Erythroblast (primary cell): Measurements from ENCODE around the gene ITGB2.
A peak's percentile ranks its signal among the peaks of the same experiment; 100 is the strongest.
"Not testable (repeated sequence)": the region's sequence is repeated elsewhere in the genome, so short reads cannot be mapped to it uniquely, and the experiment has no call there.

Source experiments
- DNase-seq, 2 experiments: peaks; one replicate each; lab custom pipeline; 2025; lab: John Stamatoyannopoulos, UW
- GATA1 ChIP-seq: IDR thresholded peaks from 2 replicates; pipeline ENCODE4 v1.6.1; 2011; ENCODE audit warnings: low read depth, mild to moderate bottlenecking, control low read depth, low read length, moderate library complexity
- POLR2A ChIP-seq: IDR thresholded peaks from 2 replicates; pipeline ENCODE4 v1.6.1; 2011; ENCODE audit warnings: mild to moderate bottlenecking, low read length

Gene ITGB2

DNA sequence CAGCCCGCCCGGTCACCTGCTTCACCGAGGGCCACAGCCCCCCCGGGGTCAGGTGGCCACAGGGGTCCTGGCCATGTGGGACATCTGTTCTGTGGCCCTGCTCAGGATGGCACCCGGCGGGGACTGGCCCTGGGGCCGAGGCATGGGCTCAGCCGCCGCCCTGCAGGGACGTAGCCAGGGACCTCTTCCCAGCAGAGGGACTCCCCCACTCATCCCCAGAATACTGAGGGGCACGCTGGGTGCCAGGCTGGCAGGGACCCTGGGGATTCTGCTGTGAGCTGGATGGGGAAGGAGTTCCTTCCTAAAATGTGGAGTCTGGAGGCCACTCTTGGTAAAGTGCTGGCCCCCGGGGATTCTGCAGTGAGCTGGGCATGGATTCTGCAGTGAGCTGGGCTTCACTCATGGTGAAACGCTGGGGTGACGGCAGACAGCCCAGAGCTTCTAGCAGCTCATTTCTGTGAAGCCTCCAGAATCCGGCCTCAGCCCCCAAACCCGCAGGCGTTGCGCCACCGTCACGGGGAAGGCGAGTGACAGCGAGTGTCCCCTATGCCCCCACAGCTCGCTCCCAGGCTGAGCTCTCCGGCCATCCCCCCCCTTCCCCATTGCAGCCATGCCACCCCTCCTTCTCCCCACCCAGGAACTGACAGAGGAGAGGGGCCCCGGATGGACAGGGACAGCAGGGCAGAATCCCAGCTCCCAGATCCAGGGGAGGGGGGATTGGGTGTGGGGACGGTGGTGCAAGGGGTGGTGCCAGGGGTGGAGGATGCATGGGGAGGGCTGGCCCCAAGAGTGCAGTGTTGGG is 1.4 kb downstream of the ITGB2 start:
- DNase-seq: no peak
- TF ChIP-seq GATA1 (no peak), POLR2A (no peak)

- no peak for DNase-seq
- no peak for TF ChIP-seq GATA1
- no peak for TF ChIP-seq POLR2A
These were observed 2.1 kb downstream of the ITGB2 start for GRCh38 chr21:44918581-44919033.

DNA sequence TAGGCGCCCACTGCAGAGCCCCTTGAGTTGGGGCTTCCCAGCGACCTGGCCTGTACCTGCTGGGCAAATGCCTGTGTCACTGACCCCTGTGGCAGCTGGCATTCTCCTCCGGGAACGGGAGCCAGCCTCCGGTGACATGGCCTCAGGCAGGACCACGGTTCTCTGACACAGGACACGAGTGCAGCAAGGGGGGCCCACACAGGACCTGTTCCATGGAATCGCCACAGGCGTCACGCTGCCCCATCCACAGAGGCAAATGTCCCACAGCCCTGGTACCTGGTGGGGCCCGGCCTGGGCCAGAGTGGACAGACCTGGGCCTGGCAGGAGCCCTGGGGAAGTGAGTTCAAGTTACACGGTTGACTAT is 2.6 kb downstream of the ITGB2 start:
- TF ChIP-seq GATA1: no peak
- no peak for TF ChIP-seq POLR2A
- no peak for DNase-seq

GRCh38 chr21:44917446-44918106 is 3.1 kb downstream of the ITGB2 start:
- TF ChIP-seq GATA1: no peak
- no peak for TF ChIP-seq POLR2A
- no peak for DNase-seq

GRCh38 chr21:44916965-44917364 is 3.7 kb downstream of the ITGB2 start:
- DNase-seq: no peak
- TF ChIP-seq GATA1: no peak

DNA sequence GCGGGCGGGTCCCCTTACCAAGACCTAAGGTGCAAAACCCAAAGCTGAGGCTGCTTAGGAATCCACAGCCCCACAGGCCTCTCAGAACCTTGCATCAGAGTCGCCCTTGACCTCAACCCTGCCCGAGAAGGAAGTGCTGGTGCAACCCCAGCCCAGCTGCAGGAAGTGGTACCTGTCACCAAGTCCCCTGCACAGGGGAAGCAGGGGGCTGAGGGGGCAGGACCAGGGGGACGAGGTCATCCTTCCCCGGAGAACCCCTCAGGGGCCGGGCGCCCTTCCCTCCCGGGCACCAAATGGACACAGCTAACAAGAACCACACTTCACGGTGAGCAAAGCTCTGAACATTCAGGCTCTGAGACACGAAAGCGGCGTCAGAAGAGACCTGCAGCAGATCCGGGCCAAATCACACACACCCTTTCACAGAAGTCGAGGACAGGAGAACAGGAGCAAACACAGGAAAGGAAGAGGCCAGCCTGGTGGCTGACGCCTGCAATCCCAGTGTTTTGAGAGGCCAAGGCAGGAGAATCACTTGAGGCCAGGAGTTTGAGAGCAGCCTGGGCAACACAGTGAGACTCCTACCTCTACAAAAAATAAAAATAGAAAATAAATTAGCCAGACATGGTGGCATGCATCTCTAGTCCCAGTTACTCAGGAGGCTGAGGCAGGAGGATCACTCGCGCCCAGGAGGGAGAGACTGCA is 6.4 kb downstream of the ITGB2 start:
- no peak for DNase-seq
- TF ChIP-seq GATA1 (no peak), POLR2A (no peak)

DNA sequence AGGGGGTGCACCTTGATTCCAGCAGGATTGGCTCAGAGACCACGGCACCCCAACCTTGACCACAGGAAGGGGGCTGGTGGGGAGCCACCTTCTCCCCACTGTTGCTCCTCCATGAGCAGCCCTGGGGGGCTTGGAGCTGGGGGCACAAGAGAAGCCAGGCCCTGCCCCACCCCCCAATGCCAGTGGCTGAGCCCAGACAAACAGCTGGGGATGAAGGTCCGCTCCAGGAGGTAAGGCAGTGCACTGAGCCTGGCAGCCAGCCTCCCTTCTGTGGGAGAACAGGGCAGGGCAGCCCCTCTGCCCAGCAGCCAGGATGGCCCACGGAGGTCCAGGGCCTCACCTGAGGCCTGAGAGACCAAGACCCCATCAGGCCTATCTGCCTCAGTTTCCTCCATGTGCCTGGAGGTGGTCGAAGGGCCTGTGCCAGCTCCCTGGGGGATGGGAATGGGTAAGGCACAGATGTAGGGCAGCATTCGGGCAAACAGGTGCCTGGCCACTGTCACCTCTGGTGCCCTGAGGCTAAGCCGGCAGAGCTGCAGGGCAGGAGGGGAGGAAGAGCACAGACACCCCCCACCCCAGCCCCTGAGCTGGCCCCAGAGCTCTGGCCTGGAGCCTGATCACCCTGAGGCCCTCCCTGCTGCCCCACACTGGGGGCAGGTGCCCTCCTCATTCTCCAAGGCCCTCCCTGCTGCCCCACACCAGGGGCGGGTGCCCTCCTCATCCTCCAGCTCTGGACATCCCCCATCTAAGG is 7.1 kb downstream of the ITGB2 start:
- no peak for DNase-seq

GRCh38 chr21:44912506-44913412 is 7.9 kb downstream of the ITGB2 start:
- DNase-seq: not testable (repeated sequence)

More for the DNA sequence above, 7.1 kb downstream of the ITGB2 start:
- no peak for TF ChIP-seq GATA1
- no peak for TF ChIP-seq POLR2A

- TF ChIP-seq GATA1 (no peak), POLR2A (peak; percentile 67)
- no peak for DNase-seq
These were observed 8.6 kb downstream of the ITGB2 start for GRCh38 chr21:44912158-44912473.

DNA sequence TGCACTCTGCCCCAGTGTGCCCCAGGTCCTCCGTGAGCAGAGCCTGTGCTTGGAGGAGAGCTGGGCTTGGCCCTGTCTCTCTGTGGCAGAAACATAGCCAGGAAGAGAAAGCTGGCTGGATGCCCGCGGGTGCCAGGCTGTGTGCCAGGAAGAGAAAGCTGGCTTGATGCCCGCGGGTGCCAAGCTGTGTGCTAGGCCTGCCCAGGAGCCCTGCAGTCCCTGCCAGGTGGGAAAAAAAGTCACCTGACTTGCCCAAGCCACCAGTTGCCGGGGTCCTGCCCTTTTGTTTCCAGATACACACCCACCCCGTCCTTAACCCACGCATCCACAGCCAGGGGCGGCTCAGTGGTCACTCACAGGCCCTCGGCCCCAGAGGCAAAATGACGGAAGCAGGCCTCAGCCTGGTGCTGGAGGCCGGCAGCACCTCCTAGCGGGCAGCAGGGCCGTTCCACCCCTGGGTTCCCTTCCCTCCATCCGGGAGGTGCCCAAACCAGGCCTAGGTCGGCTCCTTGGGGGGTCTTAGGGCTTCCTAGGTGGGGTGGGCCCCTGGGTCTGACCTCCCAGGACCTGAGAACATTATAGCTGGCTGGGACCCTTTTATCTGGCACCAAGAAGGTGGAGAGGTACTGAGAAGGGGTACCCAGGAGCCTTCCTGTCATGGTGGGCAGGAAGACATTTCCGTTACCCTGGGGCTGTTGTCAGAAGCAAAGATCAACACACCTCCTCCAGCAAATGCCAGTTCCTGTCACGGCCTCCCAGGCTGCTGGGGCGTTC is 9.1 kb downstream of the ITGB2 start:
- TF ChIP-seq POLR2A: no peak
- TF ChIP-seq GATA1: no peak
- peak in 1 of 2 experiments; percentile 12 for DNase-seq

DNA sequence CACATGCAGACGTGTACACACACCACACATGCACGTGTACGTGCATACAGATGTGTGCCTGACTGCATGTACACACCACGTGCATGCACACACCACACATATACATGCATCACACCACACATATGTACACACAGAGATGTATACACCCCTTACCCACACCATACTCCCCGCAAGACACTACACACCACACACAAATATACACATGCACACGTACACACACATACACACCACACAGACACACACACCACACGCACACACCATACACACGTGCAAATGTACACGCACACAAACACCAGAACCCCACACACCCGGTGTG is 9.7 kb downstream of the ITGB2 start:
- DNase-seq: no peak
- TF ChIP-seq GATA1: no peak
- TF ChIP-seq POLR2A: no peak
